LNCaP clone FGC (cell line): Measurements from ENCODE around the gene ZMYND19.
"Not testable (repeated sequence)": the region's sequence is repeated elsewhere in the genome, so short reads cannot be mapped to it uniquely, and the experiment has no call there.

ENCODE experiments used
- DNase-seq: peaks from one replicate; pipeline ENCODE4 v3.0.0-alpha.2; 2011; ENCODE audit warnings: low read depth
- H3K4me3 ChIP-seq: 2 replicates; pipeline ENCODE4 v1.5.1; 2011; ENCODE audit warnings: mild to moderate bottlenecking, low read depth, low read length, control low read depth
- TF ChIP-seq, protein P1 (sequence below): IDR thresholded peaks from 2 replicates; pipeline ENCODE4 v1.5.1; 2012; ENCODE audit warnings: mild to moderate bottlenecking; ENCODE audit not compliant: control insufficient read depth, insufficient read depth; ENCODE audit errors: extremely low read depth

The ZMYND19 gene

DNA sequence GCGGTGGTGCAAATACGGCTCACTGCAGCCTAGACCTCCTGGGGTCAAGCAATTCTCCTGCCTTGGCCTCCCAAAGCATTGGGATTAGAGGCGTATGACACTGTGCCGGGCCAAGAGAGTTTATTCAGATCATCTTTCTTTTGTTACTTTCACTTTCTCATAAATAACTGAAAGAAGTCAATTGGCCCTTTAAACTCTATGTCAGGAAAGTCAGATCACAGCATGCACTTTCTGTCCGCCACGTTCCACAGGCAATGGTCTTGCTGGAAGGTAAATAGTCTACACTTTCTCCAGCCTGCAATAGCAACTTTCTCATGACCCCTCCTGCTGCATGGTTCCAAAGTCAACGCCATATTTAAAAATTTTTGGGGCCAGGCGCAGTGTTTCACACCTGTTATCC is 8.6 kb upstream of the ZMYND19 start:
- no peak for DNase-seq
- TF ChIP-seq, protein P1, sequence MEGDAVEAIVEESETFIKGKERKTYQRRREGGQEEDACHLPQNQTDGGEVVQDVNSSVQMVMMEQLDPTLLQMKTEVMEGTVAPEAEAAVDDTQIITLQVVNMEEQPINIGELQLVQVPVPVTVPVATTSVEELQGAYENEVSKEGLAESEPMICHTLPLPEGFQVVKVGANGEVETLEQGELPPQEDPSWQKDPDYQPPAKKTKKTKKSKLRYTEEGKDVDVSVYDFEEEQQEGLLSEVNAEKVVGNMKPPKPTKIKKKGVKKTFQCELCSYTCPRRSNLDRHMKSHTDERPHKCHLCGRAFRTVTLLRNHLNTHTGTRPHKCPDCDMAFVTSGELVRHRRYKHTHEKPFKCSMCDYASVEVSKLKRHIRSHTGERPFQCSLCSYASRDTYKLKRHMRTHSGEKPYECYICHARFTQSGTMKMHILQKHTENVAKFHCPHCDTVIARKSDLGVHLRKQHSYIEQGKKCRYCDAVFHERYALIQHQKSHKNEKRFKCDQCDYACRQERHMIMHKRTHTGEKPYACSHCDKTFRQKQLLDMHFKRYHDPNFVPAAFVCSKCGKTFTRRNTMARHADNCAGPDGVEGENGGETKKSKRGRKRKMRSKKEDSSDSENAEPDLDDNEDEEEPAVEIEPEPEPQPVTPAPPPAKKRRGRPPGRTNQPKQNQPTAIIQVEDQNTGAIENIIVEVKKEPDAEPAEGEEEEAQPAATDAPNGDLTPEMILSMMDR: no peak
- H3K4me3 ChIP-seq: no peak overlapping the region

DNA sequence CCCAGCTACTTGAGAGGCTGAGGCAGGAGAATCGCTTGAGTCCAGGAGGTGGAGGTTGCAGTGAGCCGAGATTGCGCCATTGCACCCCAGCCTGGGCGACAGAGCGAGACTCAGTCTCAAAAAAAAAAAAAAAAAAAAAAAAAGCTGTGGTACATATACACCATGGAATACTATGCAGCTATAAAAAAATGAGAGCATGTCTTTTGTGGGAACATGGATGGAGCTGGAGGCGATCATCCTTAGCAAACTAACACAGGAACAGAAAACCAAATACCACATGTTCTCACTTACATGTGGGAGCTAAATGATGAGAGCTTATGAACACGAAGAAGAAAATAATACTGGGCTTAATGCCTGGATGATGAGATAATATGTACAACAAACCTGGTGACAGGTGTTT is 6.3 kb upstream of the ZMYND19 start:
- not testable (repeated sequence) for H3K4me3 ChIP-seq, DNase-seq

DNA sequence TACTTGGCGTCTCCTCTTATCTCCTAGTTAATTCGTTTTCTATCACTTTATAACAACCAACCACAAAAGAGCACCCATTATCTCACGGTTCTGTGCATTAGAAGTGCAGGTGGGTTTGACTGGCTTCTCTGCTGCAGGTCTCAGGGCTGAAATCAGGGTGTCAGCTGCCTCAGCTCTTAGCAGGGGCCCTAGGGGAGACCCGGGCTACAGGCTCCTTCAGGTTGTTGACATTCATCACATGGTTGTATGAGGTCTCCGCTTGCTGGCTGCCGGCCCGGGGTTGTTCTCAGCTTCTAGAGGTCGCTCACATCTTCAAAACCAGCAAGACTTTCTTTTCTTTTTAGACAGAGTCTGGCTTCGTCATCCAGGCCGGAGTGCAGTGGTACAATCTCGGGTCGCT is 2.9 kb upstream of the ZMYND19 start:
- no peak for DNase-seq
- H3K4me3 ChIP-seq: peak overlapping the region; percentile 35
- TF ChIP-seq, protein P1: no peak

DNA sequence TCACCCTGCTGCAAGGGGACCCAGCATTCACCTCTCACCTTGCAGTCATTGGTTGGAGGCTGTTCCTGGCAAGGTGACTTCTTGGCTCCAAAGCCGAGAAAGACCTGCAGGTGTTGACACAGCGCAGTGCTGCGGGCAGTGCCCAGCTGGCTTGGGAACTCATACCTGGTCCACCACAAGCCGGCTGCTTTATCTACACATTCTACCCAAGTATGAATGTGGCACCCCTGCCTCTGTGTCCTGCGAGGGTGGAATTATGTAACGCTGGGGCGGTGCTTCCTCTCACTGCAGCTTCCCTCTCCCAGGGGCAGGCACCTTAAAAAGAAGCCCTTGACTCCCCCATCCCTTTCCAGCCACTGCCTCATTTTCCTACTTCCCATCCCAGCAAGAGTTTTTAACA is 2.5 kb upstream of the ZMYND19 start:
- peak; percentile 81 for DNase-seq
- H3K4me3 ChIP-seq: peak overlapping the region; percentile 35
- TF ChIP-seq, protein P1: no peak

DNA sequence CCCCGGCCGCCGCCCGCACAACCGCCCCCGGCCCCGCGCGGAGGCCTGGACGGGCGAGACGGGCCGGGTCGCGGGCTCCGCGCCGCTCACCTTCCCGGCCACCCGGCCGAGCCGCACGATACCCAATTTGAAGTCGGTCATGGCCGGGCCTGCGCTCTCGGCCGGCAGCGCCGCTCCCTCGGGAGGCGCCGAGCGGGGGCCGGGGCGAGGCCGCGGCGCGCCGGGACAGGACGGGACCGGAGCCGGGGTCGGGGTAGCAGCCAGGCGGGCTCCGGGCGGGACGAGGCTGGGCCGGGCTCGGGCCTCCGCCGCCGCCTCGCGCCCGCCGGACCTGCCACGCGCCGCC is 216 bp downstream of the ZMYND19 start:
- H3K4me3 ChIP-seq: peak overlapping the region; percentile 88
- TF ChIP-seq, protein P1: no peak
- no peak for DNase-seq

DNA sequence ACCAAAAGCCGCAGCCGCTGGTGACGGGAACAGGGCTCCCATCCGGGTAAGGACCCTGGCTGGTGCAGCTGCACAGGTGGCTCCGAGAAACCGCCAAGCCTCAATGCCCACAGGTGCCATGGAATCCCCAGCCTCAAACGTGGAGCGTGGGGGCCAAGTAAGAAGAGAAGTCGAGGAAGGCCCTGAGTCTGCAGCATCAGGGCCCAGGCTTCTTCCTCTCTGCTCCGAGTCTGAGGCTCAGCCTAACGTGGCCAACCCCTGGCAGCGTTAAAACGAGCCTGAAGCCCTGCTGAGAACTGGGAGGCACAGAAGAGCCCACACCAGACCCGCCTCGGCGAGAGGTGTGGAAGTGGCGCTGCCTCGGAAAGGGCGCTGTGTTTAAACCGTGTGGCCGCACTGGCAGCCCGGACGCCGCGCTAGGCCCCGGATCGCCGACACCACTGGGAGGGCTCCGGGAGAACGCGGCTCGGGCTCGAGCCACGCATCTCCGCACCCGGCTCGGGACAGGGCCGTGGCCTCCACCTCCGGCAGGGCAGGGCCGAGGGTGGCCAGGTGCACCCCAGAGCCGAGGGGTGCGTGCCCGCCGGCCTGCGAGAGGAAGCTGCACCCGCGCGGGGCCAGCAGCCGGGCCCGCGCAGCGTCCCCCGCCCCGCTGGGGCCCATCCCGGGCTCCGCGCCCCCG is 730 bp downstream of the ZMYND19 start:
- DNase-seq: no peak
- H3K4me3 ChIP-seq: peak overlapping the region; percentile 88
- TF ChIP-seq, protein P1: no peak

DNA sequence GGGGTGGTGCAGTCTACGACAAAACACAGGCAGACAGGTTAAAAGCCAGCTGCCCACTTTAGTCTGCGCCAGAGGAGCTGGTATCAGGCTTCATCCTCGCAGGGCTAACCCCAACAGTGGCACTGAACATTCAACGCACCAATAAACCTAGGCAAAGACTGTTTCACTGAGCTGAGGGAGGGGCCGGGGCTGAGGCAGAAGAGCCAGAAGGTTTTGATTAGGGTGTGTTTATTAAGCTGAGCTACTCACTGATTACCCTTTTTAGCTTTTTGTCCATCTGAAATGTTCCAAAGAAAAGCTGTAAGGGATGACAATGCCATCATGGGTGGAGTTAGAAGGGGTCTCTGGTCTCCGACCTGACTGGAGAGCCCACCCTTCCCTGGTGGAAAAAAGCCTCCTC is 1.4 kb downstream of the ZMYND19 start:
- TF ChIP-seq, protein P1: no peak
- H3K4me3 ChIP-seq: peak overlapping the region; percentile 88
- no peak for DNase-seq
